GM23338 (cell line): ENCODE data around the gene CST9L. TPM values are rescaled to one million over a fixed set of nuclear protein-coding genes. Genes with fewer than 3 reads are reported as not detected.

Source experiments
- ATAC-seq: fragments of 200-7000 bp; cut with Tn5 transposase; 3 replicates; pipeline ENCODE4 v1.9.1; 2020
- DNase-seq: peaks from one replicate; pipeline ENCODE4 v3.0.0-alpha.2; 2015; ENCODE audit warnings: low spot score
- H2AFZ ChIP-seq: fragments of 200-600 bp; sonication (generic); 2 replicates; pipeline ENCODE4 v1.8.0; 2016; ENCODE audit warnings: antibody characterized with exemption, mild to moderate bottlenecking, moderate library complexity
- H3F3A ChIP-seq: fragments of 200-600 bp; sonication (generic); replicated peaks from 2 replicates; pipeline ENCODE4 v1.8.0; 2017; ENCODE audit warnings: antibody characterized with exemption, mixed run types, low read depth
- H3K27ac ChIP-seq: fragments of 200-600 bp; sonication (generic); 2 replicates; pipeline ENCODE4 v1.6.1; 2016; ENCODE audit warnings: low read depth
- H3K27me3 ChIP-seq: fragments of 200-600 bp; sonication (generic); 2 replicates; pipeline ENCODE4 v1.8.0; 2016; ENCODE audit warnings: mild to moderate bottlenecking, mixed run types, moderate library complexity; ENCODE audit not compliant: insufficient read depth
- H3K36me3 ChIP-seq: fragments of 200-600 bp; sonication (generic); 2 replicates; pipeline ENCODE4 v1.8.0; 2016; ENCODE audit warnings: mild to moderate bottlenecking; ENCODE audit not compliant: insufficient read depth
- H3K4me1 ChIP-seq: fragments of 200-600 bp; sonication (generic); 2 replicates; pipeline ENCODE4 v1.8.0; 2016; ENCODE audit warnings: mild to moderate bottlenecking, moderate library complexity; ENCODE audit not compliant: insufficient read depth
- H3K4me2 ChIP-seq: fragments of 200-600 bp; sonication (generic); 2 replicates; pipeline ENCODE4 v1.7.1; 2017; ENCODE audit warnings: mixed run types
- H3K4me3 ChIP-seq: fragments of 200-600 bp; sonication (generic); 2 replicates; pipeline ENCODE4 v1.6.1; 2016; ENCODE audit warnings: mixed run types
- H3K79me2 ChIP-seq: fragments of 200-600 bp; sonication (generic); replicated peaks from 2 replicates; pipeline ENCODE4 v1.8.0; 2017; ENCODE audit warnings: mild to moderate bottlenecking; ENCODE audit not compliant: insufficient read depth
- H3K9me2 ChIP-seq: fragments of 200-600 bp; sonication (generic); 2 replicates; pipeline ENCODE4 v1.8.0; 2017; ENCODE audit not compliant: insufficient read depth
- H4K20me1 ChIP-seq: fragments of 200-600 bp; sonication (generic); replicated peaks from 2 replicates; pipeline ENCODE4 v1.8.0; 2017; ENCODE audit warnings: mild to moderate bottlenecking; ENCODE audit not compliant: insufficient read depth
- H3K27ac Mint-ChIP-seq: 2 replicates; pipeline ENCODE4 v1.8.0; 2020; ENCODE audit warnings: inconsistent platforms, mild to moderate bottlenecking, moderate library complexity, mixed read lengths
- H3K27me3 Mint-ChIP-seq: 3 replicates; pipeline ENCODE4 v1.8.0; 2022; ENCODE audit warnings: low read depth, mild to moderate bottlenecking, moderate library complexity, mixed read lengths, inconsistent platforms; ENCODE audit not compliant: insufficient read depth, poor library complexity
- H3K36me3 Mint-ChIP-seq: 3 replicates; pipeline ENCODE4 v1.8.0; 2021; ENCODE audit warnings: low read depth, mild to moderate bottlenecking, inconsistent platforms, moderate library complexity, mixed read lengths
- H3K4me1 Mint-ChIP-seq: 3 replicates; pipeline ENCODE4 v1.8.0; 2020; ENCODE audit warnings: mild to moderate bottlenecking, inconsistent platforms, mixed read lengths
- H3K4me3 Mint-ChIP-seq: 3 replicates; pipeline ENCODE4 v1.8.0; 2021; ENCODE audit warnings: moderate library complexity, mild to moderate bottlenecking, inconsistent platforms, mixed read lengths
- H3K9me3 Mint-ChIP-seq: 3 replicates; pipeline ENCODE4 v1.8.0; 2020; ENCODE audit warnings: moderate library complexity, mild to moderate bottlenecking, inconsistent platforms, mixed read lengths
- ETS1 ChIP-seq: IDR thresholded peaks from 2 replicates; pipeline ENCODE4 v1.6.1; 2016; ENCODE audit warnings: antibody characterized with exemption
- EZH2 ChIP-seq: fragments of 200-600 bp; sonication (generic); IDR thresholded peaks from one replicate; pipeline ENCODE4 v1.8.0; 2017; ENCODE audit warnings: antibody characterized with exemption, mild to moderate bottlenecking, low read depth; ENCODE audit not compliant: unreplicated experiment
- EZH2phosphoT487 ChIP-seq: fragments of 200-600 bp; sonication (generic); IDR thresholded peaks from one replicate; pipeline ENCODE4 v1.8.1; 2018; ENCODE audit warnings: antibody characterized with exemption; ENCODE audit not compliant: unreplicated experiment
- POLR2AphosphoS5 ChIP-seq: IDR thresholded peaks from 2 replicates; pipeline ENCODE4 v1.6.1; 2016; ENCODE audit warnings: antibody characterized with exemption, low read depth
- REST ChIP-seq: IDR thresholded peaks from one replicate; pipeline ENCODE4 v1.6.1; 2018; ENCODE audit warnings: antibody characterized with exemption; ENCODE audit not compliant: unreplicated experiment
- ZNF114 ChIP-seq: fragments of 250-450 bp; sonication (Bioruptor Pico); IDR thresholded peaks from 2 replicates; pipeline ENCODE4 v1.5.0; 2020; ENCODE audit warnings: mild to moderate bottlenecking, moderate library complexity
- ZNF331 ChIP-seq: fragments of 250-450 bp; sonication (Bioruptor Pico); IDR thresholded peaks from 2 replicates; pipeline ENCODE4 v1.5.0; 2020; ENCODE audit warnings: low read depth, mild to moderate bottlenecking, moderate library complexity
- ZNF462 ChIP-seq: fragments of 250-450 bp; sonication (Bioruptor Pico); IDR thresholded peaks from 2 replicates; pipeline ENCODE4 v1.5.0; 2020; ENCODE audit warnings: mild to moderate bottlenecking, moderate library complexity
- polyA plus RNA-seq: library from polyadenylated mRNA; unstranded; fragments of >200 nt; fragmentation: Nextera tagmentation; extraction: Ambion mirVana; gene quantifications from 2 replicates; pipeline ENCODE4 v1.2.1, GENCODE V29; 2016
- total RNA-seq: library from RNA; depleted of rRNA; stranded (reverse); fragments of >200 nt; shearing (Covaris generic); gene quantifications from 2 replicates; pipeline ENCODE4 v1.2.3, GENCODE V29; 2014

Gene CST9L
- total and polyA plus RNA-seq, 2 experiments from 2014 or later = not detected

GRCh38 chr20:23588434-23589403 is 20.4 kb upstream of the CST9L start:
- no peaks in the 10 kb centered on the region for H3K79me2 ChIP-seq
- peaks cover 6% of the 10 kb centered on the region; the same call in 1 of the 2 replicates for H3K9me2 ChIP-seq
- H2AFZ ChIP-seq = peak overlapping the region; percentile 85
- 0 out of 2 replicates have a peak overlapping the region, but pooled peaks have one; percentile 62 for H3K4me2 ChIP-seq
- H3F3A ChIP-seq = no peaks in the 10 kb centered on the region
- TF ChIP-seq ETS1 (no peak), REST (no peak), ZNF331 (CRISPR knock-in tag) (no peak), ZNF114 (CRISPR knock-in tag) (no peak), EZH2phosphoT487 (no peak), EZH2 (no peak), ZNF462 (no peak), POLR2AphosphoS5 (no peak)
- peaks cover 8% of the 10 kb centered on the region; the same call in 1 of the 3 replicates for H3K36me3 Mint-ChIP-seq
- no peak overlapping the region for H3K4me3 ChIP-seq
- H3K4me3 Mint-ChIP-seq = peak overlapping the region; percentile 46
- peaks cover 15% of the 10 kb centered on the region for H3K9me3 Mint-ChIP-seq
- H3K27me3 Mint-ChIP-seq = peaks cover 17% of the 10 kb centered on the region
- no peaks in the 10 kb centered on the region for H3K36me3 ChIP-seq
- H4K20me1 ChIP-seq = no peaks in the 10 kb centered on the region
- DNase-seq = peak; percentile 3
- no peak for ATAC-seq
- H3K27me3 ChIP-seq = no peaks in the 10 kb centered on the region; the same call in 1 of the 2 replicates
- no peak overlapping the region for H3K27ac Mint-ChIP-seq
- no peak overlapping the region for H3K27ac ChIP-seq
- no peaks in the 10 kb centered on the region for H3K4me1 ChIP-seq
- H3K4me1 Mint-ChIP-seq = peaks cover 16% of the 10 kb centered on the region
